DND-41 (cell line): ENCODE data around the gene STMN1.

ENCODE experiments used
- ATAC-seq: fragments of 200-7000 bp; cut with Tn5 transposase; 3 replicates; pipeline ENCODE4 v1.9.1; 2021; ENCODE audit warnings: low read depth; ENCODE audit not compliant: insufficient read depth
- DNase-seq: peaks from one replicate; pipeline ENCODE4 v3.0.0-alpha.2; 2020
- H2AFZ ChIP-seq: 2 replicates; pipeline ENCODE4 v1.6.0; 2012; ENCODE audit warnings: low read depth, low read length
- H3K27ac ChIP-seq: 2 replicates; pipeline ENCODE4 v1.5.1; 2012; ENCODE audit warnings: low read length, inconsistent platforms
- H3K27me3 ChIP-seq: fragments of 200-600 bp; sonication (generic); 2 replicates; pipeline ENCODE4 v1.6.0; 2012; ENCODE audit warnings: low read length, mild to moderate bottlenecking, inconsistent platforms; ENCODE audit not compliant: insufficient read depth, poor library complexity
- H3K36me3 ChIP-seq: 2 replicates; pipeline ENCODE4 v1.5.1; 2012; ENCODE audit warnings: low read length, inconsistent platforms; ENCODE audit not compliant: insufficient read depth
- H3K4me1 ChIP-seq: 2 replicates; pipeline ENCODE4 v1.5.1; 2012; ENCODE audit warnings: mild to moderate bottlenecking, low read length; ENCODE audit not compliant: insufficient read depth
- H3K4me2 ChIP-seq: 2 replicates; pipeline ENCODE4 v1.6.0; 2012; ENCODE audit warnings: mild to moderate bottlenecking, moderate library complexity, low read length, inconsistent platforms; ENCODE audit not compliant: insufficient read depth
- H3K4me3 ChIP-seq, 2 experiments: fragments of 200-600 bp in 1 of 2; shearing (Covaris generic) in 1 of 2; 2 replicates each; pipeline ENCODE4 v1.5.1; 2012 to 2016; ENCODE audit warnings: inconsistent platforms in 2 of 2, low read length in 2 of 2, mild to moderate bottlenecking in 2 of 2, low read depth in 1 of 2, moderate library complexity in 1 of 2
- H3K79me2 ChIP-seq: 2 replicates; pipeline ENCODE4 v1.6.0; 2012; ENCODE audit warnings: low read length, inconsistent platforms; ENCODE audit not compliant: insufficient read depth
- H3K9ac ChIP-seq: 2 replicates; pipeline ENCODE4 v1.6.0; 2012; ENCODE audit warnings: low read depth, mild to moderate bottlenecking, inconsistent platforms, low read length, moderate library complexity
- H3K9me3 ChIP-seq: 2 replicates; pipeline ENCODE4 v1.5.1; 2012; ENCODE audit warnings: low read length, moderate library complexity, mild to moderate bottlenecking, inconsistent platforms; ENCODE audit not compliant: insufficient read depth, severe bottlenecking
- H4K20me1 ChIP-seq: 2 replicates; pipeline ENCODE4 v1.6.0; 2012; ENCODE audit warnings: low read length; ENCODE audit not compliant: insufficient read depth
- CTCF ChIP-seq: IDR thresholded peaks from 2 replicates; pipeline ENCODE4 v1.5.1; 2012; ENCODE audit warnings: borderline replicate concordance, low read length, moderate library complexity, mild to moderate bottlenecking; ENCODE audit not compliant: poor library complexity, severe bottlenecking; ENCODE audit errors: extremely low read depth
- EZH2 ChIP-seq: IDR thresholded peaks from 3 replicates; pipeline ENCODE4 v1.6.1; 2012; ENCODE audit warnings: borderline replicate concordance, low read depth, mild to moderate bottlenecking, moderate library complexity, low read length, inconsistent platforms; ENCODE audit not compliant: severe bottlenecking

STMN1 gene

DNA sequence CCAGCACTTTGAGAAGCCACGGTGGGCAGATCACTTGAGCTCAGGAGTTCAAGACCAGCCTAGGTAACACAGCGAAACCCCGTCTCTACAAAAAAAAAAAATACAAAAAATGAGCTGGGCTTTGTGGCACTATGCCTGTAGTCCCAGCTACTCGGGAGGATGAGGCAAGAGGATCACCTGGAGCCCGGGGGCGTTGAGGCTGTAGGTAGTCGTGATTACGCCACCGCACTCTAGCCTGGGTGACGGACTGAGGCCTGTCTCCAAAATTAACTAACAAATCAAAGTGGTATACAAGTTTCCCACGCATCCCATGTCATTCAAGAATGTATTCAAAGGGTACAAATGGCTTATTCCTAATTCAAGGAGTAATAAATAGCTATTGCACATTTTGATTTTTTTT, 49.4 kb downstream of the STMN1 start:
- no peak overlapping the region for H3K27ac ChIP-seq
- no peaks in the 10 kb centered on the region for H3K27me3 ChIP-seq
- 0 out of 2 replicates have a peak overlapping the region, but pooled peaks have one; percentile 24 for H3K9ac ChIP-seq
- H3K4me1 ChIP-seq, result peaks cover 29% of the 10 kb centered on the region
- no peaks in the 10 kb centered on the region for H3K9me3 ChIP-seq
- DNase-seq (no peak), ATAC-seq (no peak)
- TF ChIP-seq CTCF (no peak), EZH2 (no peak)
- H2AFZ ChIP-seq, result no peak overlapping the region
- H3K79me2 ChIP-seq, result peaks cover 75% of the 10 kb centered on the region
- peaks cover 19% of the 10 kb centered on the region; the same call in 1 of the 2 replicates for H4K20me1 ChIP-seq
- H3K4me2 ChIP-seq, result no peak overlapping the region; the same call in 1 of the 2 replicates
- no peaks in the 10 kb centered on the region for H3K36me3 ChIP-seq
- H3K4me3 ChIP-seq, result no peak overlapping the region

- no peaks in the 10 kb centered on the region for H3K27me3 ChIP-seq
- DNase-seq (no peak), ATAC-seq (no peak)
- H3K79me2 ChIP-seq, result peaks cover 89% of the 10 kb centered on the region
- peaks cover 27% of the 10 kb centered on the region; the same call in 1 of the 2 replicates for H4K20me1 ChIP-seq
- H3K4me2 ChIP-seq, result no peak overlapping the region
- H3K27ac ChIP-seq, result no peak overlapping the region
- 0 out of 2 replicates have a peak, but pooled peaks cover 6% of the 10 kb centered on the region for H3K36me3 ChIP-seq
- no peak overlapping the region for H3K4me3 ChIP-seq
- TF ChIP-seq EZH2 (no peak), CTCF (no peak)
- no peak overlapping the region for H3K9ac ChIP-seq
- no peak overlapping the region for H2AFZ ChIP-seq
- no peaks in the 10 kb centered on the region for H3K9me3 ChIP-seq
- H3K4me1 ChIP-seq, result peaks cover 19% of the 10 kb centered on the region
These were observed 51.7 kb downstream of the STMN1 start for GRCh38 chr1:25854554-25854953.
